Calu3 (cell line): ENCODE results near the gene SLC6A5. TPM values are rescaled to one million over a fixed set of nuclear protein-coding genes. Genes with fewer than 3 reads are reported as not detected.

Experiments
- BruUV-seq: library from RNA; stranded (reverse); fragments of 400-500 nt; replicated peaks from 2 replicates; lab custom pipeline; 2021; lab: Mats Ljungman, UMichigan
- CTCF ChIA-PET: fragments of 300-600 bp; sonication (Branson Sonifier 250); formaldehyde crosslinking; loops from one replicate; lab custom pipeline; 2022; ENCODE audit warnings: antibody characterized with exemption; lab: Charles Lee
- DNase-seq: peaks from one replicate; pipeline ENCODE4 v3.0.0; 2022
- H3K27ac Mint-ChIP-seq: one replicate; pipeline ENCODE4 v1.8.0; 2022; ENCODE audit warnings: mixed read lengths; ENCODE audit not compliant: unreplicated experiment
- H3K27me3 Mint-ChIP-seq: one replicate; pipeline ENCODE4 v1.8.0; 2022; ENCODE audit warnings: mixed read lengths; ENCODE audit not compliant: unreplicated experiment
- H3K36me3 Mint-ChIP-seq: one replicate; pipeline ENCODE4 v1.8.0; 2022; ENCODE audit warnings: mild to moderate bottlenecking, moderate library complexity, mixed read lengths; ENCODE audit not compliant: insufficient read depth, unreplicated experiment
- H3K4me1 Mint-ChIP-seq: one replicate; pipeline ENCODE4 v1.8.0; 2022; ENCODE audit warnings: mild to moderate bottlenecking, low read depth, mixed read lengths; ENCODE audit not compliant: unreplicated experiment
- H3K4me3 Mint-ChIP-seq: one replicate; pipeline ENCODE4 v1.8.0; 2022; ENCODE audit warnings: mild to moderate bottlenecking, low read depth, moderate library complexity, mixed read lengths; ENCODE audit not compliant: unreplicated experiment
- H3K9me3 Mint-ChIP-seq: one replicate; pipeline ENCODE4 v1.8.0; 2022; ENCODE audit warnings: low read depth, mixed read lengths; ENCODE audit not compliant: unreplicated experiment
- intact Hi-C: fragments of 100-400 bp; cut with micrococcal nuclease; formaldehyde crosslinking; loops from one replicate; pipeline ENCODE4 v1.10.0; 2022; ENCODE audit not compliant: unreplicated experiment
- total RNA-seq: library from RNA; stranded (reverse); gene quantifications from 2 replicates; pipeline ENCODE4 v1.2.3, GENCODE V29; 2022
- TF ChIP-seq, protein P1 (sequence below): fragments of 200-600 bp; IDR thresholded peaks from one replicate; pipeline ENCODE4 v1.8.0; 2022; ENCODE audit warnings: antibody characterized with exemption; ENCODE audit not compliant: unreplicated experiment

SLC6A5 gene
- total RNA-seq, 1 experiment from 2014 or later: not detected

DNA sequence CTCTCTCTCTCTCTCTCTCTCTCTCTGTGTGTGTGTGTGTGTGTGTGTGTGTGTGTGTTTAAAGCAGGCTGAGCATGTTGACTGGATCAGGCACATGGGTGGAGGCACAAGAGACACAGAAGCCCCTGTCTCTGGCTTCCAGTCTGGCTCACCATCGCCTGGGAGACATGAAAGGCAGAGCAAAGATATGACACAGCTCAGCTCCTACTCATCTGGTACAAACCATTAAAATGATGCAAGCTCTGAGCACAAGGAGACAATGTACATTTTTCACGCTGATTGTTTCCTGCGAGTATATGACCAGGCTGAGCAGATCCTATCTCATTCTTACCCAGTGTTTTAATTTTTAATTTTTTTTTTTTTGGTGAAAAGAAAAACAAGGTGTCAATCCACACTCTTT, 9.5 kb downstream of the SLC6A5 start:
- Mint-ChIP-seq H3K27ac (no peak overlapping the region), H3K27me3 (peaks cover 96% of the 10 kb centered on the region), H3K9me3 (no peaks in the 10 kb centered on the region), H3K4me3 (no peak overlapping the region), H3K36me3 (no peaks in the 10 kb centered on the region), H3K4me1 (peaks cover 10% of the 10 kb centered on the region)
- DNase-seq: no peak
- no TSS peak for BruUV-seq
- CTCF ChIA-PET: interaction anchor here (0.7 to 1.5 kb wide), 2 partner anchors 11 to 1239 kb away, joined by 3 to 6 read pairs; no protein-coding TSS in a partner anchor
- intact Hi-C loops: no loop called here
- TF ChIP-seq, protein P1, sequence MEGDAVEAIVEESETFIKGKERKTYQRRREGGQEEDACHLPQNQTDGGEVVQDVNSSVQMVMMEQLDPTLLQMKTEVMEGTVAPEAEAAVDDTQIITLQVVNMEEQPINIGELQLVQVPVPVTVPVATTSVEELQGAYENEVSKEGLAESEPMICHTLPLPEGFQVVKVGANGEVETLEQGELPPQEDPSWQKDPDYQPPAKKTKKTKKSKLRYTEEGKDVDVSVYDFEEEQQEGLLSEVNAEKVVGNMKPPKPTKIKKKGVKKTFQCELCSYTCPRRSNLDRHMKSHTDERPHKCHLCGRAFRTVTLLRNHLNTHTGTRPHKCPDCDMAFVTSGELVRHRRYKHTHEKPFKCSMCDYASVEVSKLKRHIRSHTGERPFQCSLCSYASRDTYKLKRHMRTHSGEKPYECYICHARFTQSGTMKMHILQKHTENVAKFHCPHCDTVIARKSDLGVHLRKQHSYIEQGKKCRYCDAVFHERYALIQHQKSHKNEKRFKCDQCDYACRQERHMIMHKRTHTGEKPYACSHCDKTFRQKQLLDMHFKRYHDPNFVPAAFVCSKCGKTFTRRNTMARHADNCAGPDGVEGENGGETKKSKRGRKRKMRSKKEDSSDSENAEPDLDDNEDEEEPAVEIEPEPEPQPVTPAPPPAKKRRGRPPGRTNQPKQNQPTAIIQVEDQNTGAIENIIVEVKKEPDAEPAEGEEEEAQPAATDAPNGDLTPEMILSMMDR: no peak

GRCh38 chr11:20609727-20610707, 10.6 kb downstream of the SLC6A5 start:
- BruUV-seq: no TSS peak
- Mint-ChIP-seq H3K4me1 (peaks cover 10% of the 10 kb centered on the region), H3K36me3 (no peaks in the 10 kb centered on the region), H3K4me3 (peak overlapping the region; percentile 48), H3K27me3 (peaks cover 97% of the 10 kb centered on the region), H3K9me3 (no peaks in the 10 kb centered on the region), H3K27ac (no peak overlapping the region)
- TF ChIP-seq, protein P1: peak; percentile 93
- intact Hi-C loops: loop anchor here (1.0 to 5.0 kb wide), 2 partner anchors 213 to 483 kb away; no protein-coding TSS in a partner anchor
- CTCF ChIA-PET: interaction anchor here (0.5 to 1.5 kb wide), 8 partner anchors 9 to 1543 kb away, joined by 3 to 11 read pairs (median 4); partner anchors contain the start of gene SLC6A5
- peak; percentile 89 for DNase-seq

DNA sequence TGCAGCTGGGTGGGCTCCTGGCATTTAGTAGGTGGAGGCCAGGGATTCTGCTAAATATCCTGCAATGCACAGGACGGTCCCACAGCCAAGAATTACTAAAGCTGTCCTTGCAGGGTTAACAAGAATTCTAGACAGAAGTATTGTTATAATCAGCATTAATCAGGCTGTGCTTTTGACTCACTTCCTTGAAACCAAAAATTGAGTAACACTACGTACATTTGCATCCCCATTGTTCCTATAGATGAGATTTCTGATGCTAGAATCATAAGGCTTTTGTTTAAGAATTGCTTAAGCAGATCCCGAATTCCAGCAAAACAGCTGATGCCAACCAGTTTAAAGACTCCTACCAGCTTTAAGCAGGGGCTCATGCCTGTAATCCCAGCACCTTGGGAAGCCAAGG, 11.4 kb downstream of the SLC6A5 start:
- Mint-ChIP-seq H3K4me3 (no peak overlapping the region), H3K36me3 (no peaks in the 10 kb centered on the region), H3K4me1 (peaks cover 10% of the 10 kb centered on the region), H3K27ac (no peak overlapping the region), H3K27me3 (peaks cover 97% of the 10 kb centered on the region), H3K9me3 (no peaks in the 10 kb centered on the region)
- intact Hi-C loops: loop anchor here (1.0 to 5.0 kb wide), 2 partner anchors 214 to 484 kb away; no protein-coding TSS in a partner anchor
- CTCF ChIA-PET: no interaction called here
- no peak for DNase-seq
- TF ChIP-seq, protein P1: no peak
- no TSS peak for BruUV-seq

GRCh38 chr11:20611445-20611844, 12.0 kb downstream of the SLC6A5 start:
- H3K27ac Mint-ChIP-seq: no peak overlapping the region
- peaks cover 96% of the 10 kb centered on the region for H3K27me3 Mint-ChIP-seq
- CTCF ChIA-PET: interaction anchor here (0.7 kb wide), 1 partner anchor 237 kb away, joined by 3 read pairs; no protein-coding TSS in a partner anchor
- TF ChIP-seq, protein P1: no peak
- no peaks in the 10 kb centered on the region for H3K9me3 Mint-ChIP-seq
- peaks cover 10% of the 10 kb centered on the region for H3K4me1 Mint-ChIP-seq
- DNase-seq: no peak
- no peaks in the 10 kb centered on the region for H3K36me3 Mint-ChIP-seq
- H3K4me3 Mint-ChIP-seq: no peak overlapping the region
- no TSS peak for BruUV-seq
- intact Hi-C loops: loop anchor here (5.0 kb wide), 1 partner anchor 484 kb away; no protein-coding TSS in a partner anchor
